ENCODE data around the gene KRTAP12-2.
A peak's percentile ranks its signal among the peaks of the same experiment; 100 is the strongest.
"Not testable (repeated sequence)": the region's sequence is repeated elsewhere in the genome, so short reads cannot be mapped to it uniquely, and the experiment has no call there.

Gene KRTAP12-2

DNA sequence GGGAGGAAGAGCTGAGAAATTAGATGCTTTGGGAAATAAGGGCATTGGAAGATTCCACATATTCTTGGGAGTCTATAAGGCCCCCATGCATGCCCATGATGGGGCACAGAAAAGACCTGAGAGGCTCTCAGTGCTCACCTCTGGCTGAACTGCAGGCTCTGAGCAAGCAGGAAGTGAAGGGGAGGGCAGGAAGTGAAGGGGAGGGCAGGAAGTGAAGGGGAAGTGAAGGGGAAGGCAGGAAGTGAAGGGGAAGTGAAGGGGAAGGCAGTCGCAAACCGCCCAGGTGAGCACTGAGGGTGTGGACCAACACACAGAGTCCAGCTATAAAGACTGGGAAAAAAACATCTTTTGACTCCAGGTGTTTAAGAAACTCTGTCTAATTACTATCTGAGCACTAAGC, 36.3 kb downstream of the KRTAP12-2 start:
- H3K18ac ChIP-seq (ENCODE audit: low read length) = no peak overlapping the region
- H2AK5ac ChIP-seq (ENCODE audit: low read depth, low read length) = no peak overlapping the region
- H3K14ac ChIP-seq (ENCODE audit: low read length) = no peak overlapping the region
- H3K23ac ChIP-seq (ENCODE audit: low read depth, low read length, poor library complexity) = no peak overlapping the region
- no peak for DNase-seq (ENCODE audit: low spot score)
- no peaks in the 10 kb centered on the region for H3K4me1 ChIP-seq (ENCODE audit: control insufficient read depth in 2 of 2, insufficient read depth in 1 of 2, low read depth in 1 of 2, low read length in 2 of 2)
- WGBS, 2 donors (ENCODE audit: extremely low coverage in 2 of 2, insufficient read length in 2 of 2, insufficient replicate concordance in 1 of 2) = no CpG with 5 or more reads among the region's 2 CpGs
- no peak overlapping the region for H3K9ac ChIP-seq (ENCODE audit: low read depth, low read length, poor library complexity)
- H3K27me3 ChIP-seq (ENCODE audit: control insufficient read depth in 3 of 3, insufficient read depth in 3 of 3, low read depth in 1 of 3, low read length in 3 of 3) = no peaks in the 10 kb centered on the region
- H3K4me3 ChIP-seq (ENCODE audit: low read length in 2 of 2) = no peak overlapping the region
- H3K27ac ChIP-seq (replicated peaks; ENCODE audit: low read length) = no peak overlapping the region
- no peak overlapping the region for H4K91ac ChIP-seq (ENCODE audit: low read depth, low read length, poor library complexity)
- H3K4me2 ChIP-seq (ENCODE audit: insufficient read depth, low read length, poor library complexity, severe bottlenecking) = no peak overlapping the region
- H3K79me1 ChIP-seq (ENCODE audit: low read depth, low read length) = no peaks in the 10 kb centered on the region
- H3K4ac ChIP-seq (ENCODE audit: low read length) = no peak overlapping the region
- H2AFZ ChIP-seq (ENCODE audit: low read length) = no peak overlapping the region
- no peak overlapping the region for H2BK120ac ChIP-seq (ENCODE audit: low read depth, low read length)
- no peak overlapping the region for H2BK12ac ChIP-seq (ENCODE audit: low read length)
- no peak overlapping the region for H4K8ac ChIP-seq (ENCODE audit: low read depth, low read length)
- no peaks in the 10 kb centered on the region for H3K36me3 ChIP-seq (replicated peaks in 1 of 2; ENCODE audit: control insufficient read depth in 2 of 2, insufficient read depth in 2 of 2, low read length in 2 of 2)
- H2BK15ac ChIP-seq (ENCODE audit: low read length) = no peak overlapping the region
- H2BK5ac ChIP-seq (ENCODE audit: low read length) = no peak overlapping the region
- peaks cover 1 to 3% of the 10 kb centered on the region in 2 donors for H3K9me3 ChIP-seq (replicated peaks in 1 of 2; ENCODE audit: control insufficient read depth in 2 of 2, insufficient read depth in 1 of 2, low read depth in 1 of 2, low read length in 2 of 2)

DNA sequence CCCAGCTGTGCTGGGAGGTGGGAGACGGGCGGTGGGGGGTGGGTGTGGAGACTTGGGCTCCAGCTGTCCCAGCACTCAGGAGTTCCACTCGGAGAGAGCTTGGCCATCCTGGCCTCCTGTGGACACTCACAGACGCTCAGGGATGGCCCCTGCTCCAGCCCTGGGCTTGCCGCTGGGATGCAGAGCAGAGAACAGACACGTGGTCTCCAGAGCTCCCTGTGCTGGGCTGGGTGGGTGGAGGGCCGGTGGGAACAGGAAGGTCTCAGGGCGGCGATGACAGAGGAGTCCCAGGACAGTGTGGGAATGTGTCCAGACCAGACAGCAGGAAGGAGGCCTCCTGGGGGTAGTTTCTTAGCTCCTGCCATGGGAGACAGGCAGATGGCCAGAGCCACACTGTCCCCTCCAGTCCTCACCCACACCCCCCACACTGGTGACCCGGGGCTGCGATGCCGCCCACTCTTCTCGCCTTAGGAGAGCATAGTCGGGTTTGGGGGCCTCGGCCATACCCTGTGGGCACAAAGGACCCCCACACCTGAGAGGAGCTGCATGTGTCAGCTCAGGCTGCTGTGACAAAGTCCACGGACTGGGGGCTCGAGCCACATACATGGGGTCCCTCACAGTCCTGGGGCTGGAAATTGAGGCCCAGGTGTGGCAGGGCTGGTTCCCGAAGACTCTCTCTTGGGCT, 37.9 kb downstream of the KRTAP12-2 start:
- Histone ChIP-seq H3K4me1 (ENCODE audit: control insufficient read depth in 2 of 2, insufficient read depth in 1 of 2, low read depth in 1 of 2, low read length in 2 of 2) (no peaks in the 10 kb centered on the region), H3K4me2 (ENCODE audit: insufficient read depth, low read length, poor library complexity, severe bottlenecking) (no peak overlapping the region), H2BK5ac (ENCODE audit: low read length) (no peak overlapping the region), H3K9ac (ENCODE audit: low read depth, low read length, poor library complexity) (peak overlapping the region; percentile 40), H3K79me1 (ENCODE audit: low read depth, low read length) (no peaks in the 10 kb centered on the region), H3K18ac (ENCODE audit: low read length) (peak overlapping the region; percentile 91), H3K14ac (ENCODE audit: low read length) (no peak overlapping the region), H2AFZ (ENCODE audit: low read length) (no peak overlapping the region), H3K4me3 (ENCODE audit: low read length in 2 of 2) (no peak overlapping the region), H3K36me3 (replicated peaks in 1 of 2; ENCODE audit: control insufficient read depth in 2 of 2, insufficient read depth in 2 of 2, low read length in 2 of 2) (no peaks in the 10 kb centered on the region), H2AK5ac (ENCODE audit: low read depth, low read length) (peak overlapping the region; percentile 41), H3K27me3 (ENCODE audit: control insufficient read depth in 3 of 3, insufficient read depth in 3 of 3, low read depth in 1 of 3, low read length in 3 of 3) (no peaks in the 10 kb centered on the region), H3K4ac (ENCODE audit: low read length) (no peak overlapping the region), H4K8ac (ENCODE audit: low read depth, low read length) (no peak overlapping the region), H3K23ac (ENCODE audit: low read depth, low read length, poor library complexity) (peak overlapping the region; percentile 53), H2BK15ac (ENCODE audit: low read length) (peak overlapping the region; percentile 2), H2BK12ac (ENCODE audit: low read length) (peak overlapping the region; percentile 10), H3K9me3 (replicated peaks in 1 of 2; ENCODE audit: control insufficient read depth in 2 of 2, insufficient read depth in 1 of 2, low read depth in 1 of 2, low read length in 2 of 2) (peaks cover 5 to 6% of the 10 kb centered on the region in 2 donors), H4K91ac (ENCODE audit: low read depth, low read length, poor library complexity) (no peak overlapping the region), H3K27ac (replicated peaks; ENCODE audit: low read length) (no peak overlapping the region), H2BK120ac (ENCODE audit: low read depth, low read length) (peak overlapping the region; percentile 31)
- WGBS, 2 donors (ENCODE audit: extremely low coverage in 2 of 2, insufficient read length in 2 of 2, insufficient replicate concordance in 1 of 2) = no CpG with 5 or more reads among the region's 18 CpGs
- no peak for DNase-seq (ENCODE audit: low spot score)

DNA sequence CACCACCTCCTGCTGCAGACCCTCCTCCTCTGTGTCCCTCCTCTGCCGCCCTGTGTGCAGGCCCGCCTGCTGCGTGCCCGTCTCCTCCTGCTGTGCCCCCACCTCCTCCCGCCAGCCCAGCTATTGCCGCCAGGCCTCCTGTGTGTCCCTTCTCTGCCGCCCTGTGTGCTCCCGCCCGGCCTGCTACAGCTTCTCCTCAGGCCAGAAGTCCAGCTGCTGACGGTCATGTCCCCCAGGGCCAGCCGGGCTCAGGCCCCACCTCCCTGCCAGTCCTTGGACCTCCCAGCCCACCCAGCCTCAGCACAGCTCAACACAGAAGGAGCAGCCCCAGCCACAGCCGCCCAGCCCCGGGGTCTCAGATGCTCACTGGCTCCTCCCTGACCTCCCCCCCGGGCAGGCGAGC, 38.9 kb downstream of the KRTAP12-2 start:
- not testable (repeated sequence) for H3K4ac ChIP-seq (ENCODE audit: low read length); H3K27me3 ChIP-seq (ENCODE audit: control insufficient read depth in 3 of 3, insufficient read depth in 3 of 3, low read depth in 1 of 3, low read length in 3 of 3); H4K91ac ChIP-seq (ENCODE audit: low read depth, low read length, poor library complexity); H3K9ac ChIP-seq (ENCODE audit: low read depth, low read length, poor library complexity); H3K9me3 ChIP-seq (replicated peaks in 1 of 2; ENCODE audit: control insufficient read depth in 2 of 2, insufficient read depth in 1 of 2, low read depth in 1 of 2, low read length in 2 of 2); DNase-seq (ENCODE audit: low spot score); H2AFZ ChIP-seq (ENCODE audit: low read length); H3K79me1 ChIP-seq (ENCODE audit: low read depth, low read length); H2AK5ac ChIP-seq (ENCODE audit: low read depth, low read length); H3K4me3 ChIP-seq (ENCODE audit: low read length in 2 of 2); H2BK120ac ChIP-seq (ENCODE audit: low read depth, low read length); H3K4me2 ChIP-seq (ENCODE audit: insufficient read depth, low read length, poor library complexity, severe bottlenecking); H3K23ac ChIP-seq (ENCODE audit: low read depth, low read length, poor library complexity); H2BK5ac ChIP-seq (ENCODE audit: low read length); H2BK15ac ChIP-seq (ENCODE audit: low read length); H3K36me3 ChIP-seq (replicated peaks in 1 of 2; ENCODE audit: control insufficient read depth in 2 of 2, insufficient read depth in 2 of 2, low read length in 2 of 2); H3K4me1 ChIP-seq (ENCODE audit: control insufficient read depth in 2 of 2, insufficient read depth in 1 of 2, low read depth in 1 of 2, low read length in 2 of 2); H3K27ac ChIP-seq (replicated peaks; ENCODE audit: low read length)
- Histone ChIP-seq H4K8ac (ENCODE audit: low read depth, low read length) (peak overlapping the region; percentile 77), H3K18ac (ENCODE audit: low read length) (peak overlapping the region; percentile 67), H3K14ac (ENCODE audit: low read length) (peak overlapping the region; percentile 28), H2BK12ac (ENCODE audit: low read length) (peak overlapping the region; percentile 92)
- WGBS, 2 donors (ENCODE audit: extremely low coverage in 2 of 2, insufficient read length in 2 of 2, insufficient replicate concordance in 1 of 2) = no CpG with 5 or more reads among the region's 15 CpGs

DNA sequence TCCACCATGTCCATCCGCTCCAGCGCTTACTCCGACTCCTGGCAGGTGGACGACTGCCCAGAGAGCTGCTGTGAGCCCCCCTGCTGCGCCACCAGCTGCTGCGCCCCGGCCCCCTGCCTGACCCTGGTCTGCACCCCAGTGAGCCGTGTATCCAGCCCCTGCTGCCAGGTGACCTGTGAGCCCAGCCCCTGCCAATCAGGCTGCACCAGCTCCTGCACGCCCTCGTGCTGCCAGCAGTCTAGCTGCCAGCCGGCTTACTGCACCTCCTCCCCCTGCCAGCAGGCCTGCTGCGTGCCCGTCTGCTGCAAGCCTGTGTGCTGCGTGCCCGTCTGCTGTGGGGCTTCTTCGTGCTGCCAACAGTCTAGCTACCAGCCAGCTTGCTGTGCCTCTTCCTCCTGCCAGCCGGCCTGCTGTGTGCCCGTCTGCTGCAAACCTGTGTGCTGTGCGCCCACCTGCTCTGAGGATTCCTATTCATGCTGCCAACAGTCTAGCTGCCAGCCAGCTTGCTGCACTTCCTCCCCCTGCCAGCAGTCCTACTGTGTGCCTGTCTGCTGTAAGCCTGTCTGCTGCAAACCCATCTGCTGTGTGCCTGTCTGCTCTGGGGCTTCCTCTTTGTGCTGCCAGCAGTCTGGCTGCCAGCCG, 39.4 kb downstream of the KRTAP12-2 start:
- not testable (repeated sequence) for H2BK120ac ChIP-seq (ENCODE audit: low read depth, low read length); H3K79me1 ChIP-seq (ENCODE audit: low read depth, low read length); H4K91ac ChIP-seq (ENCODE audit: low read depth, low read length, poor library complexity); H3K9ac ChIP-seq (ENCODE audit: low read depth, low read length, poor library complexity); H3K23ac ChIP-seq (ENCODE audit: low read depth, low read length, poor library complexity); H3K27ac ChIP-seq (replicated peaks; ENCODE audit: low read length); H3K4me2 ChIP-seq (ENCODE audit: insufficient read depth, low read length, poor library complexity, severe bottlenecking); H3K4ac ChIP-seq (ENCODE audit: low read length); H2BK5ac ChIP-seq (ENCODE audit: low read length); H3K9me3 ChIP-seq (replicated peaks in 1 of 2; ENCODE audit: control insufficient read depth in 2 of 2, insufficient read depth in 1 of 2, low read depth in 1 of 2, low read length in 2 of 2); H2BK12ac ChIP-seq (ENCODE audit: low read length); H2AK5ac ChIP-seq (ENCODE audit: low read depth, low read length); H3K27me3 ChIP-seq (ENCODE audit: control insufficient read depth in 3 of 3, insufficient read depth in 3 of 3, low read depth in 1 of 3, low read length in 3 of 3); DNase-seq (ENCODE audit: low spot score); H3K4me1 ChIP-seq (ENCODE audit: control insufficient read depth in 2 of 2, insufficient read depth in 1 of 2, low read depth in 1 of 2, low read length in 2 of 2); H2AFZ ChIP-seq (ENCODE audit: low read length); H3K36me3 ChIP-seq (replicated peaks in 1 of 2; ENCODE audit: control insufficient read depth in 2 of 2, insufficient read depth in 2 of 2, low read length in 2 of 2); H2BK15ac ChIP-seq (ENCODE audit: low read length)
- H4K8ac ChIP-seq (ENCODE audit: low read depth, low read length) = peak overlapping the region; percentile 77
- peak overlapping the region in 1 of 2 donors; percentile 28 for H3K4me3 ChIP-seq (ENCODE audit: low read length in 2 of 2)
- no CpG with 5 or more reads among the region's 20 CpGs for WGBS, 2 donors (ENCODE audit: extremely low coverage in 2 of 2, insufficient read length in 2 of 2, insufficient replicate concordance in 1 of 2)
- H3K14ac ChIP-seq (ENCODE audit: low read length) = peak overlapping the region; percentile 4
- H3K18ac ChIP-seq (ENCODE audit: low read length) = peak overlapping the region; percentile 67
